ENCODE measurements around the gene TGFBR2. TPM values are rescaled to one million over a fixed set of nuclear protein-coding genes. Genes with fewer than 3 reads are reported as not detected.

TGFBR2 gene
- total RNA-seq, 3 donors from 2014 or later = 205 to 281 (median 243) TPM

GRCh38 chr3:30646181-30646876, 39.9 kb downstream of the TGFBR2 start:
- intact Hi-C loops (cut with DNase I; ENCODE audit: low total_unique reads) = no loop called here
- Histone ChIP-seq H3K27ac (peak overlapping the region in 1 of 2 donors; percentile 20), H3K4me3 (no peak overlapping the region), H3K36me3 (no peaks in the 10 kb centered on the region), H3K9me3 (no peaks in the 10 kb centered on the region), H3K27me3 (no peaks in the 10 kb centered on the region), H3K4me1 (peaks cover 0 to 5% of the 10 kb centered on the region in 2 donors)
- TF ChIP-seq CTCF (IDR thresholded peaks at IDR 0.05) (no peak), POLR2AphosphoS5 (IDR thresholded peaks at IDR 0.05) (no peak), POLR2A (IDR thresholded peaks at IDR 0.05) (no peak)
- DNase-seq (ENCODE audit: low spot score in 2 of 2) = no peak

- Histone ChIP-seq H3K27ac (peak overlapping the region in 1 of 2 donors; percentile 20), H3K9me3 (no peaks in the 10 kb centered on the region), H3K27me3 (no peaks in the 10 kb centered on the region), H3K4me3 (no peak overlapping the region), H3K4me1 (peaks cover 0 to 5% of the 10 kb centered on the region in 2 donors), H3K36me3 (no peaks in the 10 kb centered on the region)
- TF ChIP-seq POLR2AphosphoS5 (IDR thresholded peaks at IDR 0.05) = no peak
- no peak for TF ChIP-seq POLR2A (IDR thresholded peaks at IDR 0.05)
- TF ChIP-seq CTCF (IDR thresholded peaks at IDR 0.05) = no peak
- intact Hi-C loops (cut with DNase I; ENCODE audit: low total_unique reads) = no loop called here
- DNase-seq (ENCODE audit: low spot score in 2 of 2) = no peak
Observed at GRCh38 chr3:30646961-30647752, 40.8 kb downstream of the TGFBR2 start.

- no peaks in the 10 kb centered on the region for H3K9me3 ChIP-seq
- no peak overlapping the region for H3K4me3 ChIP-seq
- TF ChIP-seq POLR2A (IDR thresholded peaks at IDR 0.05) (no peak), POLR2AphosphoS5 (IDR thresholded peaks at IDR 0.05) (no peak), CTCF (IDR thresholded peaks at IDR 0.05) (no peak)
- no peak for DNase-seq (ENCODE audit: low spot score in 2 of 2)
- H3K36me3 ChIP-seq = no peaks in the 10 kb centered on the region
- H3K4me1 ChIP-seq = no peaks in the 10 kb centered on the region
- intact Hi-C loops (cut with DNase I; ENCODE audit: low total_unique reads) = no loop called here
- H3K27ac ChIP-seq = peak overlapping the region in 1 of 2 donors; percentile 48
- H3K27me3 ChIP-seq = no peaks in the 10 kb centered on the region
Observed at GRCh38 chr3:30648670-30649357, 42.4 kb downstream of the TGFBR2 start.

- Histone ChIP-seq H3K4me3 (no peak overlapping the region), H3K27ac (no peak overlapping the region), H3K27me3 (no peaks in the 10 kb centered on the region), H3K4me1 (peaks cover 0 to 4% of the 10 kb centered on the region in 2 donors), H3K9me3 (no peaks in the 10 kb centered on the region), H3K36me3 (no peaks in the 10 kb centered on the region)
- TF ChIP-seq POLR2AphosphoS5 (IDR thresholded peaks at IDR 0.05) = no peak
- no peak for TF ChIP-seq CTCF (IDR thresholded peaks at IDR 0.05)
- TF ChIP-seq POLR2A (IDR thresholded peaks at IDR 0.05) = no peak
- no peak for DNase-seq (ENCODE audit: low spot score in 2 of 2)
- intact Hi-C loops (cut with DNase I; ENCODE audit: low total_unique reads) = no loop called here
Observed at GRCh38 chr3:30649572-30650318, 43.3 kb downstream of the TGFBR2 start.
